Measurements from ENCODE around the gene SERTAD2. TPM values are rescaled to one million over a fixed set of nuclear protein-coding genes. Genes with fewer than 3 reads are reported as not detected.
A peak's percentile ranks its signal among the peaks of the same experiment; 100 is the strongest.

The SERTAD2 gene
- total and polyA plus RNA-seq, 9 donors, result 9.9 to 26.8 (median 20.8) TPM

DNA sequence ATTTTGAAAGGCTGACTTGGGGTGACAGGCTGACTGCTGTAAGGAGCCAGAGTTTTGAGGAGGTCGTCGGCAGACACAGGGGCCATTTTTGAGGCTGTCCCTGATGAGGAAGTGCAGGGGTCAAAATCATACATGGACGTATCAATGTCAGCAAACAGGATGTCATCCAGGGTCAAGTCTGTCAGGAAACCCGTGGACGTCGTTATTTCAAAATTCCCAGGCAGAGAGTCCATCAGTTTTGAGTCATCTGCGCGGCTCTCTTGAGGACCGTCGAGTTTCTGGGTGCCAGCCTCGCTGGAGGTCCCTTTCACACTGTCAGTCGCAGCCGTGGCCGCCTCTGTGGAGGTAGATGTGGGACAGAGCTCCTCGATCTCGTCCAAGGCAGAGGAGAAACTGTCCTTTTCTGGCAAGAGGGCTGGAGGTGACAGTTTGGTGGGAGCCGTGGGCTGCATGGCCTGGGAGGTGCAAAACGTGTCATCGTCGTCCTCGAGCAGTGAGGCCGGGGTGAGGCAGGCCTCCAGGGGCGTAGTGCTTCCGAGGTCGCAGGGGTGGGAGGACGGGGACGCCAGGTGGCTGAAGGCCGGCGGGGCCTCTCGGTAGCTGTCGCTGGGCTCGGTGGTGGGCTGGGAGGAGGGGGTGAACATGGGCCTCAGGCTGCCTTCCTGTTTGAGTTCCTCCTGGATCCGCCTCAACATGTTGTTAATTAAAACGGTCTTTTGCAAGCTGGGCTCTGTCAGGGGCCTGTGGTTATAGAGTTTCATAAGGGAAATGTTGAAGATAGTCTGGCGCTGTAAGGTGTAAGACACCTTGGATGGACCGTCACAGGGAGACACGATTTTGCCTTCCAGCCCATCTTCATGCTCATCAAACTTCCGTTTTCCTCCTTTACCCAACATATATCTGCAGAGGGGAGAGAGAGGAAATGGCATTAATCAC, 17.5 kb downstream of the SERTAD2 start:
- Histone ChIP-seq H3K9me3 (no peaks in the 10 kb centered on the region), H3K36me3 (no peaks in the 10 kb centered on the region), H3K27ac (no peak overlapping the region), H3K27me3 (no peaks in the 10 kb centered on the region), H3K4me1 (ENCODE audit: insufficient read depth) (peaks cover 7% of the 10 kb centered on the region), H3K4me3 (no peak overlapping the region)
- 81 to 85% (median 83%) methylated on average over 38 of the region's 38 CpGs for WGBS, 3 donors
- intact Hi-C loops (cut with DNase I), result no loop called here
- no peak for TF ChIP-seq EP300 (IDR thresholded peaks at IDR 0.05)
- TF ChIP-seq, protein P1, sequence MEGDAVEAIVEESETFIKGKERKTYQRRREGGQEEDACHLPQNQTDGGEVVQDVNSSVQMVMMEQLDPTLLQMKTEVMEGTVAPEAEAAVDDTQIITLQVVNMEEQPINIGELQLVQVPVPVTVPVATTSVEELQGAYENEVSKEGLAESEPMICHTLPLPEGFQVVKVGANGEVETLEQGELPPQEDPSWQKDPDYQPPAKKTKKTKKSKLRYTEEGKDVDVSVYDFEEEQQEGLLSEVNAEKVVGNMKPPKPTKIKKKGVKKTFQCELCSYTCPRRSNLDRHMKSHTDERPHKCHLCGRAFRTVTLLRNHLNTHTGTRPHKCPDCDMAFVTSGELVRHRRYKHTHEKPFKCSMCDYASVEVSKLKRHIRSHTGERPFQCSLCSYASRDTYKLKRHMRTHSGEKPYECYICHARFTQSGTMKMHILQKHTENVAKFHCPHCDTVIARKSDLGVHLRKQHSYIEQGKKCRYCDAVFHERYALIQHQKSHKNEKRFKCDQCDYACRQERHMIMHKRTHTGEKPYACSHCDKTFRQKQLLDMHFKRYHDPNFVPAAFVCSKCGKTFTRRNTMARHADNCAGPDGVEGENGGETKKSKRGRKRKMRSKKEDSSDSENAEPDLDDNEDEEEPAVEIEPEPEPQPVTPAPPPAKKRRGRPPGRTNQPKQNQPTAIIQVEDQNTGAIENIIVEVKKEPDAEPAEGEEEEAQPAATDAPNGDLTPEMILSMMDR (IDR thresholded peaks at IDR 0.05), result no peak
- no peak for TF ChIP-seq POLR2A (IDR thresholded peaks at IDR 0.05)
- DNase-seq, result no peak

DNA sequence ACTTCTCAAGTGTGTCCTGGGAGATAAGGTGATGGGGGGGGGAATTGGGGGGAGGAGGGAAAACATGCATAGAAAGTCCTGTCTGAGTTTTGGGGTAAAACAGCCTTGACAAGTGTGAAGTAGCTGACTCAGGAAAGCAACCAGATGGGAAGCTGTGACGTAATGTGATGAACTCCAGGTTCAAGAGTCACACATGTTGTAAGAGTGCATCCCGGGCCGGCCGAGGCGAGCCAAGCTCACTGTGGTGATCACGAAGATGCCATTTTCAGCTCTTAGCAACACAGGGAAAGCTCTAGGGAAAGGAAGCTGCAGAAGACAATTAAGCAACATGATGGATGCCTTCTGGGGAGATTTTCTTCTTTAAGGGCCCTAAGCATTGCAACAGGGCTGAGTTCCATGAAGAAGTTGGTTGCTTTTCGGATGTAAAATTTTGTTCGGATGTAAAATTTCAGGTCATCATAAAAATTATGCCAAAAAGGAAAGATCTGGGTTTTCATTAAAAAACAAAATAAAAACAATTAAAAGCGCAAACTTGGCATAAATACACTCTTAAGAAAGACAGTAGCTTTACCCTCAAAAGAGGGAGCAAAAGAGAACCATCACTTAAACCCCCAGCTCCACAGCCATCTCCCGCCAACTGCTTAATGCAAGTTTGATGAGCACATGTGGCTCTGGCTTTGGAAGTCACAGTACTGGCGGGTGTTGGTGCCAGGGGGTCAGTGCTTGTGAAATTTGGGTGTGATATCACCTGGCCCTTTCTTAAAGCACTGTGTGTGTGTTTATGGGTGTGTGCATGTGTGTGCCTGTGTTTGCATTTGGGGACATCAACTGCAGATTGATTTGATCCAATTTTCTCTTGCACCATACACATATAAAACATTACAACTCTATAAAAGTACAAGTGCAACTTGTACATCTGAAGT, 19.1 kb downstream of the SERTAD2 start:
- peak in 3 of 5 donors; percentile 49 to 57 (median 54) for DNase-seq
- no peaks in the 10 kb centered on the region for H3K27me3 ChIP-seq
- no peaks in the 10 kb centered on the region for H3K36me3 ChIP-seq
- 78 to 86% (median 80%) methylated on average over 11 of the region's 11 CpGs for WGBS, 3 donors
- no peaks in the 10 kb centered on the region for H3K9me3 ChIP-seq
- TF ChIP-seq, protein P1 (IDR thresholded peaks at IDR 0.05), result no peak
- TF ChIP-seq POLR2A (IDR thresholded peaks at IDR 0.05) (no peak), EP300 (IDR thresholded peaks at IDR 0.05) (no peak)
- H3K4me3 ChIP-seq, result no peak overlapping the region
- no peaks in the 10 kb centered on the region for H3K4me1 ChIP-seq (ENCODE audit: insufficient read depth)
- intact Hi-C loops (cut with DNase I), result no loop called here
- H3K27ac ChIP-seq, result no peak overlapping the region

DNA sequence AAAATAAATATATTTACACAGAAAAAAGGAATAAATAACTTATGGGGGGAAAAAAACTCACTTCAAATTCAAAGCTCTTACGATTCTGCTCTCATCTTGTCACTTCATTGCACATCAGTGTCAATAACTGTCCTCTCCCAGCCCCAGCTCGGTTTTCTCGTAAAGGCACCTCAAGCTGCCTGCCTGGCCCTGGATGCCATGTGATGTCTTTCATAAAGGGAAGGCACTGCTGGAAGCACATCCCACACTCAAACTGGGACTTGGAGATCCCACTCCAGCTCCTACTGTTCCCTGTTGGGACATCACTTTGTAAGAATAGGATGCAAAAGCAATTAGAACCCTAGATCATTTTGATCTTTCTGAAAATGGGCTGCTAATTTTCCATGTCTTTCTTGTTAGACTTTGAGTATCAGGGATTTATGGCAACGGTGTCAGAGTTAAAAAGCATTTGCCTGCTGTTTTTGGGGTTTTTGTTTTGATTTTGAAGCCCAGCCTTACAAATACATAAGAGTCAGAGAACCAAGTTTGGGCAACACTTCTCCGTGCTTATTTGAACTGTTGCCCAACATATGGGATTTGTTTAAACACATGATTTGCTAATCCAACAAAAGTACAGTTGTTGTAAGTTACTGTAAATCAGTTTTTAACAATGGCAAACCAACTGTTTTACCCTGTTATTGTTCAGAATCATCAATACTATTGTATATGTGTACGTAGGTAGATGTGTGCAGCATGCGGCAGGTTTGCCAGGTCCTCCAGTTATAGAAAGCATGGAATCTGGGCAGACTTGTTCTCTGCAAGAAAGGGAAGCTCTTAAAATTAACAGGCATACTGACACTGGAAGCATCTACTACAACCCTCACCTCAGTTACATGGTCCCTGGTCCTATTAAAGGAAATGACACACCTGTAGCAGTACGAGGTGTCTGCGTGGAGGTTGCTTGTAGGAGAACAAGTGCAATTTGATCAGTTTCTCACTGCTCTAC, 20.6 kb downstream of the SERTAD2 start:
- Histone ChIP-seq H3K9me3 (no peaks in the 10 kb centered on the region), H3K27ac (no peak overlapping the region), H3K27me3 (no peaks in the 10 kb centered on the region), H3K4me3 (no peak overlapping the region), H3K4me1 (ENCODE audit: insufficient read depth) (no peaks in the 10 kb centered on the region), H3K36me3 (no peaks in the 10 kb centered on the region)
- TF ChIP-seq POLR2A (IDR thresholded peaks at IDR 0.05) (no peak), EP300 (IDR thresholded peaks at IDR 0.05) (no peak)
- TF ChIP-seq, protein P1 (IDR thresholded peaks at IDR 0.05), result no peak
- intact Hi-C loops (cut with DNase I), result no loop called here
- DNase-seq, result no peak
- WGBS, 3 donors, result 59 to 72% (median 71%) methylated on average over 9 of the region's 9 CpGs
